Measurements from ENCODE around the gene MVP.

DNA sequence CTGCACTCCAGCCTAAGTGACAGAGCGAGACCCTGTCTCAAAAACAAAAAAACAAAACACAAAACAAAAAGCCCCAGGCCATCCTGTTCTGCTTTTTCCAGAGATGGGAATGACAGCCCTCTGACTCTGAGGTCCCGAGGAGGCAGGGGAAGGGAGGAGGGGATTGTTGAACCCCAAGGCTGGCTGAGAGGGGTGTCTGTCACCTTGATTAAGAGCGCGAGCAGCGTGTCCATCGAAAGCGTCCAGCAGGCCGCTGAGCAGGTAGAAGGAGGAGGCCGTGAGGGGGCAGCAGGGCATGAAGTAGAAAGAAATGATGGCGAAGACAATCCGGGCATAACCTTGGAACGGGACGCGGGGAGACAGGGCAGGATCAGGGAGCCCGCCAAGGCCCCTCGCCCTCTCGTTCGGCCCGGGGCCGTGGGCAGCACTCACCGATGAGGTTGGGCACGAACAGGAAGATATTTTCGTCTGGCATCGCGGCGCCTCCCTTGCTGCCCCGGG is 42.2 kb downstream of the MVP start:
- no peak for TF ChIP-seq POLR2AphosphoS5 (IDR thresholded peaks at IDR 0.05; ENCODE audit: borderline replicate concordance, low read depth, low read length)
- no peak for TF ChIP-seq EZH2 (IDR thresholded peaks at IDR 0.05)

All from SK-N-MC (cell line).